ENCODE results near the gene DNAH2. TPM values are rescaled to one million over a fixed set of nuclear protein-coding genes. Genes with fewer than 3 reads are reported as not detected.

Gene DNAH2
- total RNA-seq, 1 experiment from 2014 or later: 0.15 TPM

DNA sequence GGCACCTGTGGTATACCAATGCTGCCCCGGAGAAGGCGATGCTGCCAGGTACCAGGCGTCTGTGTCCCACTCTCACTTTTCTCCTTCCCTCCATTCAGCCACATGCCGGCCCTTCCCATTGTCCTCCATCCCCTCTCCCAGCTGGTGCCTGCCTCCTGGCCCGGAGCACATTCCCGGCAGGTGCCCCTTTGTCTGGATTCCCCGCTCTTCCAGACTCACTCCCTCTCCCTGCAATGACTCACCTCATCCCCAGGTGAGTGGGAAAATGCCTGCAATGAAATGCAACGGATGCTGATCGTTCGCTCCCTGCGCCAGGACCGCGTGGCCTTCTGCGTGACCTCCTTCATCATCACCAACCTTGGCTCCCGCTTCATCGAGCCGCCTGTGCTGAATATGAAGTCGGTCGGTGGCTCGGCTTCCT is 106.0 kb downstream of the DNAH2 start:
- Histone ChIP-seq H2AK5ac (ENCODE audit: insufficient read length, low read length) (no peak overlapping the region), H3K4me1 (ENCODE audit: insufficient read depth, low read length) (no peaks in the 10 kb centered on the region), H3K27ac (ENCODE audit: insufficient read length, low read depth, low read length) (no peak overlapping the region), H3K14ac (ENCODE audit: insufficient read depth, low read length) (no peak overlapping the region), H3K9ac (ENCODE audit: extremely low read depth, insufficient read length, low read length) (no peak overlapping the region), H3K18ac (ENCODE audit: insufficient read length, low read depth, low read length) (no peak overlapping the region), H3K23ac (ENCODE audit: insufficient read length, low read depth, low read length) (no peak overlapping the region), H3K79me2 (ENCODE audit: insufficient read depth, low read length) (no peaks in the 10 kb centered on the region), H4K8ac (replicated peaks; ENCODE audit: insufficient read length, low read depth, low read length) (no peak overlapping the region), H3K9me3 (ENCODE audit: control insufficient read depth, low read depth, low read length) (no peaks in the 10 kb centered on the region), H3K27me3 (ENCODE audit: insufficient read depth, low read length) (no peaks in the 10 kb centered on the region; the same call in 1 of the 2 replicates), H2BK5ac (ENCODE audit: insufficient read length, low read length) (no peak overlapping the region), H2BK120ac (ENCODE audit: low read depth, low read length, poor library complexity, severe bottlenecking) (no peak overlapping the region), H2AFZ (ENCODE audit: low read length) (no peak overlapping the region), H2BK15ac (ENCODE audit: low read depth, low read length) (no peak overlapping the region), H3K23me2 (ENCODE audit: insufficient read length, low read depth, low read length, poor library complexity, severe bottlenecking) (no peaks in the 10 kb centered on the region), H4K5ac (ENCODE audit: insufficient read length, low read depth, low read length) (no peak overlapping the region), H3T11ph (ENCODE audit: low read length) (no peak overlapping the region), H3K79me1 (ENCODE audit: insufficient read depth, low read depth, low read length, poor library complexity, severe bottlenecking) (no peaks in the 10 kb centered on the region), H4K20me1 (ENCODE audit: control insufficient read depth, insufficient read depth, insufficient read length) (no peaks in the 10 kb centered on the region), H2BK12ac (ENCODE audit: insufficient read length, low read depth, low read length) (no peak overlapping the region), H3K56ac (ENCODE audit: insufficient read length, low read depth, low read length) (no peak overlapping the region), H3K4ac (ENCODE audit: low read depth, low read length) (no peak overlapping the region), H4K91ac (ENCODE audit: insufficient read length, low read depth, low read length) (no peak overlapping the region), H2BK20ac (ENCODE audit: low read depth, low read length, poor library complexity, severe bottlenecking) (no peak overlapping the region), H3K4me2 (ENCODE audit: insufficient read depth, insufficient read length, low read length) (no peak overlapping the region)
- Mint-ChIP-seq H3K27ac (peak overlapping the region in 1 of 3 experiments; percentile 86; a peak in 2 of 7 replicates), H3K27me3 (ENCODE audit: low read depth) (peaks cover 65% of the 10 kb centered on the region), H3K4me1 (peaks cover 8 to 18% of the 10 kb centered on the region in 2 experiments), H3K36me3 (ENCODE audit: insufficient read depth in 1 of 3, low read depth in 3 of 3) (no peaks in the 10 kb centered on the region), H3K9me3 (no peaks in the 10 kb centered on the region), H3K4me3 (no peak overlapping the region; a peak in 1 of 5 replicates)
- no CpG with 5 or more reads among the region's 20 CpGs for WGBS (ENCODE audit: extremely low coverage, insufficient read length, low lambda C conversion rate)
- DNase-seq: peak; percentile 80
- TF ChIP-seq, protein P1, sequence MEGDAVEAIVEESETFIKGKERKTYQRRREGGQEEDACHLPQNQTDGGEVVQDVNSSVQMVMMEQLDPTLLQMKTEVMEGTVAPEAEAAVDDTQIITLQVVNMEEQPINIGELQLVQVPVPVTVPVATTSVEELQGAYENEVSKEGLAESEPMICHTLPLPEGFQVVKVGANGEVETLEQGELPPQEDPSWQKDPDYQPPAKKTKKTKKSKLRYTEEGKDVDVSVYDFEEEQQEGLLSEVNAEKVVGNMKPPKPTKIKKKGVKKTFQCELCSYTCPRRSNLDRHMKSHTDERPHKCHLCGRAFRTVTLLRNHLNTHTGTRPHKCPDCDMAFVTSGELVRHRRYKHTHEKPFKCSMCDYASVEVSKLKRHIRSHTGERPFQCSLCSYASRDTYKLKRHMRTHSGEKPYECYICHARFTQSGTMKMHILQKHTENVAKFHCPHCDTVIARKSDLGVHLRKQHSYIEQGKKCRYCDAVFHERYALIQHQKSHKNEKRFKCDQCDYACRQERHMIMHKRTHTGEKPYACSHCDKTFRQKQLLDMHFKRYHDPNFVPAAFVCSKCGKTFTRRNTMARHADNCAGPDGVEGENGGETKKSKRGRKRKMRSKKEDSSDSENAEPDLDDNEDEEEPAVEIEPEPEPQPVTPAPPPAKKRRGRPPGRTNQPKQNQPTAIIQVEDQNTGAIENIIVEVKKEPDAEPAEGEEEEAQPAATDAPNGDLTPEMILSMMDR (conservative IDR thresholded peaks at IDR 0.05): no peak
